IMR-90 (cell line): ENCODE measurements around the gene TCF12. TPM values are rescaled to one million over a fixed set of nuclear protein-coding genes. Genes with fewer than 3 reads are reported as not detected.

Experiments used
- ATAC-seq: fragments of 200-7000 bp; cut with Tn5 transposase; 2 replicates; pipeline ENCODE4 v1.9.1; 2020; ENCODE audit warnings: low read depth, mild to moderate bottlenecking, moderate library complexity
- BruUV-seq: library from RNA; stranded (reverse); fragments of 400-500 nt; replicated peaks from 2 replicates; lab custom pipeline; 2021; lab: Mats Ljungman, UMichigan
- CTCF ChIA-PET: fragments of 300-600 bp; formaldehyde crosslinking; extraction: SDS; loops from one replicate; lab custom pipeline; 2021; ENCODE audit warnings: antibody characterized with exemption; lab: Yijun Ruan, JAX
- POLR2A ChIA-PET: fragments of 300-600 bp; sonication (Branson Sonifier 250); formaldehyde crosslinking; loops from one replicate; lab custom pipeline; 2022; ENCODE audit warnings: antibody characterized with exemption; ENCODE audit not compliant: unreplicated experiment; lab: Charles Lee
- DNase-seq: peaks from one replicate; pipeline ENCODE4 v3.0.0; 2013
- H2AFZ ChIP-seq: replicated peaks from 2 replicates; pipeline ENCODE3; 2013; ENCODE audit warnings: low read length, mild to moderate bottlenecking; ENCODE audit not compliant: poor library complexity
- H2AK5ac ChIP-seq: 2 replicates; pipeline ENCODE4 v1.6.1; 2013; ENCODE audit warnings: low read depth, low read length, inconsistent platforms
- H2AK9ac ChIP-seq: replicated peaks from 2 replicates; pipeline ENCODE3; 2013; ENCODE audit warnings: mild to moderate bottlenecking, low read depth, low read length, moderate library complexity; ENCODE audit not compliant: poor library complexity
- H2BK120ac ChIP-seq: 2 replicates; pipeline ENCODE4 v1.6.1; 2013; ENCODE audit warnings: low read depth, low read length, inconsistent platforms
- H2BK15ac ChIP-seq: 3 replicates; pipeline ENCODE4 v1.6.1; 2013; ENCODE audit warnings: low read depth, low read length, inconsistent platforms
- H2BK20ac ChIP-seq: 2 replicates; pipeline ENCODE4 v1.6.1; 2013; ENCODE audit warnings: low read depth, mild to moderate bottlenecking, inconsistent platforms, low read length, moderate library complexity
- H2BK5ac ChIP-seq: 2 replicates; pipeline ENCODE4 v1.6.1; 2013; ENCODE audit warnings: mild to moderate bottlenecking, low read depth, low read length, inconsistent platforms; ENCODE audit not compliant: poor library complexity, severe bottlenecking
- H3K14ac ChIP-seq: replicated peaks from 2 replicates; pipeline ENCODE4 v1.6.1; 2013; ENCODE audit warnings: low read depth, low read length, inconsistent platforms
- H3K18ac ChIP-seq: 2 replicates; pipeline ENCODE4 v1.6.1; 2013; ENCODE audit warnings: low read depth, low read length, control low read depth
- H3K23ac ChIP-seq: 2 replicates; pipeline ENCODE4 v1.6.1; 2013; ENCODE audit warnings: low read depth, low read length, inconsistent platforms
- H3K27ac ChIP-seq: 2 replicates; pipeline ENCODE4 v1.5.1; 2013; ENCODE audit warnings: mild to moderate bottlenecking, control low read depth, low read length; ENCODE audit not compliant: insufficient read depth
- H3K27me3 ChIP-seq: 2 replicates; pipeline ENCODE4 v1.6.1; 2013; ENCODE audit warnings: low read length; ENCODE audit not compliant: control insufficient read depth, insufficient read depth
- H3K36me3 ChIP-seq: 2 replicates; pipeline ENCODE4 v1.6.1; 2013; ENCODE audit warnings: low read length, mixed read lengths; ENCODE audit not compliant: control insufficient read depth, insufficient read depth
- H3K4ac ChIP-seq: 2 replicates; pipeline ENCODE4 v1.6.1; 2013; ENCODE audit warnings: low read depth, low read length, inconsistent platforms
- H3K4me1 ChIP-seq: 2 replicates; pipeline ENCODE4 v1.6.1; 2013; ENCODE audit warnings: low read length, mixed read lengths; ENCODE audit not compliant: control insufficient read depth, insufficient read depth
- H3K4me2 ChIP-seq: 2 replicates; pipeline ENCODE4 v1.6.1; 2013; ENCODE audit warnings: low read depth, mild to moderate bottlenecking, control low read depth, low read length, moderate library complexity
- H3K4me3 ChIP-seq: 2 replicates; pipeline ENCODE4 v1.5.1; 2013; ENCODE audit warnings: low read depth, mild to moderate bottlenecking, control low read depth, low read length, moderate library complexity; ENCODE audit not compliant: insufficient read depth
- H3K56ac ChIP-seq: 2 replicates; pipeline ENCODE4 v1.6.1; 2013; ENCODE audit warnings: low read length, inconsistent platforms; ENCODE audit not compliant: insufficient read depth; ENCODE audit errors: extremely low read depth
- H3K79me1 ChIP-seq, 2 experiments: 2 replicates each; pipeline ENCODE4 v1.6.1; 2013; ENCODE audit warnings: low read length in 2 of 2, inconsistent platforms in 1 of 2, low read depth in 1 of 2
- H3K9ac ChIP-seq: 2 replicates; pipeline ENCODE4 v1.6.1; 2013; ENCODE audit warnings: low read depth, low read length, control low read depth
- H3K9me1 ChIP-seq: 2 replicates; pipeline ENCODE4 v1.6.1; 2013; ENCODE audit warnings: low read length, inconsistent platforms; ENCODE audit not compliant: insufficient read depth
- H3K9me3 ChIP-seq: 2 replicates; pipeline ENCODE4 v1.6.1; 2013; ENCODE audit warnings: low read length; ENCODE audit not compliant: control insufficient read depth, insufficient read depth
- H4K20me1 ChIP-seq: 2 replicates; pipeline ENCODE4 v1.6.1; 2013; ENCODE audit warnings: low read length, inconsistent platforms; ENCODE audit not compliant: insufficient read depth
- H4K5ac ChIP-seq: 2 replicates; pipeline ENCODE4 v1.6.1; 2013; ENCODE audit warnings: mild to moderate bottlenecking, low read depth, low read length, control low read depth
- H4K8ac ChIP-seq, 2 experiments: 2 replicates each; pipeline ENCODE4 v1.6.1; 2013; ENCODE audit warnings: low read depth in 2 of 2, low read length in 2 of 2, control low read depth in 1 of 2, inconsistent platforms in 1 of 2
- H4K91ac ChIP-seq: 2 replicates; pipeline ENCODE4 v1.6.1; 2013; ENCODE audit warnings: low read depth, low read length, inconsistent platforms; ENCODE audit not compliant: insufficient read depth
- MAFK ChIP-seq: IDR thresholded peaks from 2 replicates; pipeline ENCODE4 v1.6.1; 2012; ENCODE audit warnings: low read depth, low read length, improper control_type of control experiment
- NFE2L2 ChIP-seq: fragments of 150-350 bp; IDR thresholded peaks from 2 replicates; pipeline ENCODE4 v1.6.1; 2016; ENCODE audit warnings: low read depth, mild to moderate bottlenecking, low read length
- WGBS, 2 experiments: methylation state at CpG; one replicate each; pipeline versions ENCODE4 v1.1.5 to v1.1.7; 2013; ENCODE audit warnings: missing lambda C conversion rate in 2 of 2; ENCODE audit not compliant: insufficient read length in 1 of 2; ENCODE audit errors: extremely low coverage in 2 of 2; 5-methylcytosine and 5-hydroxymethylcytosine counted together
- dilution Hi-C: fragments of 300-500 bp; cut with HindIII; formaldehyde crosslinking; loops from one replicate; pipeline ENCODE4 v1.14.3; 2018; ENCODE audit warnings: low sequenced_read_pairs; ENCODE audit not compliant: unreplicated experiment
- in situ Hi-C: fragments of 300-500 bp; cut with MboI; formaldehyde crosslinking; loops from 3 replicates; pipeline ENCODE4 v1.14.3; 2019; ENCODE audit warnings: low sequenced_read_pairs, inconsistent platforms, mixed read lengths
- intact Hi-C: fragments of 100-400 bp; cut with micrococcal nuclease; formaldehyde crosslinking; loops from 2 replicates; pipeline ENCODE4 v1.10.0; 2022
- polyA plus RNA-seq, 3 experiments: library from polyadenylated mRNA; depleted of rRNA; stranded (reverse); fragments of >200 nt; gene quantifications; 2 replicates each; pipeline ENCODE4 v1.2.3, GENCODE V29; 2012; ENCODE audit warnings: low replicate concordance in 1 of 3
- total RNA-seq: library from RNA; depleted of rRNA; stranded (reverse); fragments of >200 nt; gene quantifications from 2 replicates; pipeline ENCODE4 v1.2.3, GENCODE V29; 2012
- TF ChIP-seq, protein P1 (sequence below): fragments of 150-350 bp; IDR thresholded peaks from 2 replicates; pipeline ENCODE4 v1.6.1; 2016; ENCODE audit warnings: low read depth, mild to moderate bottlenecking, low read length, moderate library complexity, borderline replicate concordance
- TF ChIP-seq, protein P2 (sequence below): conservative IDR thresholded peaks from 2 replicates; pipeline ENCODE4 v1.5.1; 2012; ENCODE audit warnings: mild to moderate bottlenecking, low read depth, low read length, improper control_type of control experiment

Gene TCF12
- total and polyA plus RNA-seq, 2 of the 4 experiments (the other 2 are of a cell fraction), result 79.4 to 160 TPM

DNA sequence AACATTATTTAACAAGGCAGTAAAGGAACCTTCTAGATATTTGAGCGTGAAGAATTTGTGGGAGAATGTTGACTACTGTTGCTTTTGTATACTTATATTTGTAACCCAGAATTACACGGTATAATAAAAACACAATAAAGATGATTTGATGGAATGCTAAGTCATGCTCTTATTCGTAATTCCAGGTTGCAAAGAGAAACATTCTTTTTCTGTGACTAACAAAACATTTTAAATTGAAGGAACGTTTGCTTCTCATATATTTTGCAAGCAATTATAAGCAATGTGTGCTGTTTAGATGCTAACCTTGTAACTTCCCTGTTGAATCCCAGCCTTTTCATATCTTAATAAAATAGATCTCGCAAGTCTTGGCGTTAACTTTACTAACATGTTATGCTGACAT is 333.5 kb downstream of the TCF12 start:
- Histone ChIP-seq H3K56ac (no peak overlapping the region), H3K79me1 (peaks cover 10 to 39% of the 10 kb centered on the region in 2 experiments), H3K14ac (no peak overlapping the region), H4K8ac (peak overlapping the region in 1 of 2 experiments; percentile 60; a peak in 1 of 4 replicates), H2BK5ac (peak overlapping the region; percentile 83), H2BK120ac (peak overlapping the region; percentile 75), H3K4me1 (peaks cover 2% of the 10 kb centered on the region; the same call in 1 of the 2 replicates), H3K9ac (no peak overlapping the region), H4K20me1 (no peaks in the 10 kb centered on the region), H3K23ac (peak overlapping the region; percentile 68), H3K9me1 (peaks cover 5% of the 10 kb centered on the region), H3K9me3 (peaks cover 2% of the 10 kb centered on the region; the same call in 1 of the 2 replicates), H3K36me3 (peaks cover 30% of the 10 kb centered on the region), H2AFZ (no peak overlapping the region), H2AK5ac (no peak overlapping the region; the same call in 1 of the 2 replicates), H3K27ac (peak overlapping the region; percentile 21; the same call in 1 of the 2 replicates), H3K4ac (no peak overlapping the region), H2BK15ac (no peak overlapping the region), H2BK20ac (peak overlapping the region; percentile 79), H3K18ac (peak overlapping the region; percentile 15; the same call in 1 of the 2 replicates), H2AK9ac (no peak overlapping the region), H3K4me2 (peak overlapping the region; percentile 35; the same call in 1 of the 2 replicates), H3K27me3 (no peaks in the 10 kb centered on the region), H4K91ac (peak overlapping the region; percentile 46; the same call in 1 of the 2 replicates), H3K4me3 (no peak overlapping the region), H4K5ac (peak overlapping the region; percentile 9; the same call in 1 of the 2 replicates)
- no CpG with 5 or more reads among the region's 6 CpGs for WGBS, 2 experiments
- ChIA-PET POLR2A (no interaction called here), CTCF (no interaction called here)
- peak; percentile 60 for DNase-seq
- TF ChIP-seq MAFK (0 out of 2 replicates have a peak, but pooled peaks have one; percentile 26), NFE2L2 (peak; percentile 77)
- TF ChIP-seq, protein P1, sequence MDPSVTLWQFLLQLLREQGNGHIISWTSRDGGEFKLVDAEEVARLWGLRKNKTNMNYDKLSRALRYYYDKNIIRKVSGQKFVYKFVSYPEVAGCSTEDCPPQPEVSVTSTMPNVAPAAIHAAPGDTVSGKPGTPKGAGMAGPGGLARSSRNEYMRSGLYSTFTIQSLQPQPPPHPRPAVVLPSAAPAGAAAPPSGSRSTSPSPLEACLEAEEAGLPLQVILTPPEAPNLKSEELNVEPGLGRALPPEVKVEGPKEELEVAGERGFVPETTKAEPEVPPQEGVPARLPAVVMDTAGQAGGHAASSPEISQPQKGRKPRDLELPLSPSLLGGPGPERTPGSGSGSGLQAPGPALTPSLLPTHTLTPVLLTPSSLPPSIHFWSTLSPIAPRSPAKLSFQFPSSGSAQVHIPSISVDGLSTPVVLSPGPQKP, result no peak
- TF ChIP-seq, protein P2, sequence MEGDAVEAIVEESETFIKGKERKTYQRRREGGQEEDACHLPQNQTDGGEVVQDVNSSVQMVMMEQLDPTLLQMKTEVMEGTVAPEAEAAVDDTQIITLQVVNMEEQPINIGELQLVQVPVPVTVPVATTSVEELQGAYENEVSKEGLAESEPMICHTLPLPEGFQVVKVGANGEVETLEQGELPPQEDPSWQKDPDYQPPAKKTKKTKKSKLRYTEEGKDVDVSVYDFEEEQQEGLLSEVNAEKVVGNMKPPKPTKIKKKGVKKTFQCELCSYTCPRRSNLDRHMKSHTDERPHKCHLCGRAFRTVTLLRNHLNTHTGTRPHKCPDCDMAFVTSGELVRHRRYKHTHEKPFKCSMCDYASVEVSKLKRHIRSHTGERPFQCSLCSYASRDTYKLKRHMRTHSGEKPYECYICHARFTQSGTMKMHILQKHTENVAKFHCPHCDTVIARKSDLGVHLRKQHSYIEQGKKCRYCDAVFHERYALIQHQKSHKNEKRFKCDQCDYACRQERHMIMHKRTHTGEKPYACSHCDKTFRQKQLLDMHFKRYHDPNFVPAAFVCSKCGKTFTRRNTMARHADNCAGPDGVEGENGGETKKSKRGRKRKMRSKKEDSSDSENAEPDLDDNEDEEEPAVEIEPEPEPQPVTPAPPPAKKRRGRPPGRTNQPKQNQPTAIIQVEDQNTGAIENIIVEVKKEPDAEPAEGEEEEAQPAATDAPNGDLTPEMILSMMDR, result no peak
- ATAC-seq, result peak; percentile 58
- intact Hi-C loops (no loop called here), in situ Hi-C loops (no loop called here), dilution Hi-C loops (loop anchor here (25.0 kb wide), 1 partner anchor 765 kb away; no protein-coding TSS in a partner anchor)
- no TSS peak for BruUV-seq
